Esophagus squamous epithelium (tissue), 5 donors: ENCODE data around the gene PDGFRB. TPM values are rescaled to one million over a fixed set of nuclear protein-coding genes. Genes with fewer than 3 reads are reported as not detected.

Experiments
- DNase-seq: peaks from one replicate; lab custom pipeline; 2025; lab: John Stamatoyannopoulos, UW
- H3K27ac ChIP-seq, 4 donors: fragments of 200-600 bp; sonication (generic); one replicate each; pipeline ENCODE4 v1.5.1; 2016 to 2019; ENCODE audit warnings: mild to moderate bottlenecking in 1 of 4
- H3K27me3 ChIP-seq, 4 donors: fragments of 200-600 bp; sonication (generic); 1 replicate in 3 of 4; 2 replicates in 1 of 4; pipeline versions ENCODE4 v1.5.1 to v1.6.0; 2017 to 2021; ENCODE audit warnings: antibody characterized with exemption in 1 of 4
- H3K36me3 ChIP-seq, 3 donors: fragments of 200-600 bp; sonication (generic); one replicate each; pipeline ENCODE4 v1.5.1; 2016 to 2019
- H3K4me1 ChIP-seq, 3 donors: fragments of 200-600 bp; sonication (generic); one replicate each; pipeline ENCODE4 v1.5.1; 2017 to 2019
- H3K4me3 ChIP-seq, 4 donors: fragments of 200-600 bp; sonication (generic); 1 replicate in 3 of 4; 2 replicates in 1 of 4; pipeline ENCODE4 v1.5.1; 2016 to 2019; ENCODE audit warnings: mild to moderate bottlenecking in 2 of 4, moderate library complexity in 1 of 4
- H3K9me3 ChIP-seq, 3 donors: fragments of 200-600 bp; sonication (generic); one replicate each; pipeline ENCODE4 v1.5.1; 2016 to 2019
- CTCF ChIP-seq, 6 experiments: fragments of 450-650 bp in 4 of 6; fragments of 200-600 bp in 2 of 6; sonication (generic) in 2 of 6; IDR thresholded peaks; one replicate each; pipeline ENCODE4 v1.5.1; 2016 to 2019; ENCODE audit warnings: antibody characterized with exemption in 6 of 6, mild to moderate bottlenecking in 4 of 6, moderate library complexity in 4 of 6
- POLR2A ChIP-seq, 4 donors: fragments of 450-650 bp; IDR thresholded peaks; one replicate each; pipeline ENCODE4 v1.6.1; 2017; ENCODE audit warnings: antibody characterized with exemption in 4 of 4, mild to moderate bottlenecking in 4 of 4, moderate library complexity in 3 of 4
- WGBS, 2 donors: methylation state at CpG; one replicate each; pipeline ENCODE4 v1.1.5; 2018; 5-methylcytosine and 5-hydroxymethylcytosine counted together
- intact Hi-C: fragments of 100-400 bp; cut with DNase I; formaldehyde crosslinking; loops from one replicate; pipeline ENCODE4 v1.15.0; 2022
- total RNA-seq, 4 donors: library from RNA; depleted of rRNA; stranded (reverse); fragments of >200 nt; gene quantifications; one replicate each; pipeline ENCODE4 v1.1.0, GENCODE V29; 2016
- donor health status: DM: yes; HTN: yes; CAD: no.

The PDGFRB gene
- total RNA-seq, 4 donors from 2014 or later, result 5.6 to 51.7 (median 31.0) TPM

GRCh38 chr5:150172556-150172955, 16.9 kb upstream of the PDGFRB start:
- no peak overlapping the region for H3K27ac ChIP-seq
- H3K4me1 ChIP-seq, result peaks cover 0 to 6% (median 0%) of the 10 kb centered on the region in 3 donors
- peaks cover 0 to 32% (median 0%) of the 10 kb centered on the region in 4 donors for H3K27me3 ChIP-seq
- DNase-seq, result no peak
- H3K4me3 ChIP-seq, result no peak overlapping the region
- no peaks in the 10 kb centered on the region for H3K9me3 ChIP-seq
- no peak for TF ChIP-seq POLR2A (IDR thresholded peaks at IDR 0.05)
- no peak for TF ChIP-seq CTCF (IDR thresholded peaks at IDR 0.05)
- intact Hi-C loops, result no loop called here
- no peaks in the 10 kb centered on the region for H3K36me3 ChIP-seq
- WGBS, 2 donors, result 85 to 86% methylated on average over 3 of the region's 4 CpGs

GRCh38 chr5:150172145-150172544, 16.5 kb upstream of the PDGFRB start:
- Histone ChIP-seq H3K9me3 (no peaks in the 10 kb centered on the region), H3K36me3 (no peaks in the 10 kb centered on the region), H3K4me3 (no peak overlapping the region), H3K27me3 (peaks cover 0 to 36% (median under 1%) of the 10 kb centered on the region in 4 donors), H3K4me1 (peaks cover 0 to 7% (median 0%) of the 10 kb centered on the region in 3 donors), H3K27ac (no peak overlapping the region)
- intact Hi-C loops, result no loop called here
- no peak for DNase-seq
- WGBS, 2 donors, result 75 to 80% methylated on average over 1 of the region's 1 CpG
- TF ChIP-seq CTCF (IDR thresholded peaks at IDR 0.05), result no peak

GRCh38 chr5:150168864-150169263, 13.2 kb upstream of the PDGFRB start:
- intact Hi-C loops, result no loop called here
- DNase-seq, result no peak
- H3K4me1 ChIP-seq, result peaks cover 5 to 29% (median 7%) of the 10 kb centered on the region in 3 donors
- H3K27ac ChIP-seq, result no peak overlapping the region
- H3K36me3 ChIP-seq, result no peaks in the 10 kb centered on the region
- H3K4me3 ChIP-seq, result no peak overlapping the region
- TF ChIP-seq POLR2A (IDR thresholded peaks at IDR 0.05) (no peak), CTCF (IDR thresholded peaks at IDR 0.05) (no peak)
- no peaks in the 10 kb centered on the region for H3K9me3 ChIP-seq
- WGBS, 2 donors, result 45 to 52% methylated on average over 3 of the region's 3 CpGs
- H3K27me3 ChIP-seq, result peaks cover 0 to 58% (median 3%) of the 10 kb centered on the region in 4 donors

GRCh38 chr5:150167908-150168307, 12.3 kb upstream of the PDGFRB start:
- peaks cover 5 to 38% (median 7%) of the 10 kb centered on the region in 3 donors for H3K4me1 ChIP-seq
- TF ChIP-seq CTCF (IDR thresholded peaks at IDR 0.05) (no peak), POLR2A (IDR thresholded peaks at IDR 0.05) (no peak)
- intact Hi-C loops, result no loop called here

GRCh38 chr5:150167512-150167850, 11.8 kb upstream of the PDGFRB start:
- Histone ChIP-seq H3K27ac (no peak overlapping the region), H3K4me1 (peaks cover 5 to 38% (median 7%) of the 10 kb centered on the region in 3 donors), H3K36me3 (no peaks in the 10 kb centered on the region), H3K27me3 (peaks cover 0 to 58% (median 3%) of the 10 kb centered on the region in 4 donors), H3K9me3 (no peaks in the 10 kb centered on the region), H3K4me3 (no peak overlapping the region)
- TF ChIP-seq CTCF (IDR thresholded peaks at IDR 0.05), result no peak
- TF ChIP-seq POLR2A (IDR thresholded peaks at IDR 0.05), result no peak
- intact Hi-C loops, result no loop called here
- WGBS, 2 donors, result 75 to 82% methylated on average over 12 to 15 of the region's 15 CpGs
- no peak for DNase-seq

More at GRCh38 chr5:150167908-150168307, 12.3 kb upstream of the PDGFRB start:
- DNase-seq, result no peak
- Histone ChIP-seq H3K36me3 (no peaks in the 10 kb centered on the region), H3K27ac (no peak overlapping the region), H3K27me3 (peaks cover 0 to 58% (median 3%) of the 10 kb centered on the region in 4 donors), H3K9me3 (no peaks in the 10 kb centered on the region), H3K4me3 (no peak overlapping the region)
- 70 to 72% methylated on average over 8 to 9 of the region's 14 CpGs for WGBS, 2 donors
